HEK293 (cell line): Measurements from ENCODE around the gene FGF22.

ENCODE experiments used
- CTCF ChIA-PET: fragments of 350-600 bp; formaldehyde crosslinking; extraction: SDS; loops from one replicate; lab custom pipeline; 2021; ENCODE audit warnings: antibody characterized with exemption; lab: Yijun Ruan, JAX
- POLR2A ChIA-PET: fragments of 300-600 bp; formaldehyde crosslinking; extraction: SDS; loops from one replicate; lab custom pipeline; 2020; ENCODE audit warnings: antibody characterized with exemption, inconsistent platforms; lab: Yijun Ruan, JAX
- H3K27ac ChIP-seq: fragments of 200-500 bp; sonication (Bioruptor generic); 2 replicates; pipeline ENCODE4 v1.5.1; 2014; ENCODE audit warnings: low read depth, low read length, control low read depth, inconsistent platforms; ENCODE audit errors: extremely low read depth
- H3K36me3 ChIP-seq, 2 experiments: fragments of 200-500 bp in 1 of 2; sonication (Bioruptor generic) in 1 of 2; 1 replicate in 1 of 2; 2 replicates in 1 of 2; pipeline ENCODE4 v1.5.1; 2014 to 2017; ENCODE audit warnings: inconsistent platforms in 2 of 2, low read length in 2 of 2; ENCODE audit not compliant: control insufficient read depth in 2 of 2, insufficient read depth in 1 of 2
- H3K4me1 ChIP-seq: fragments of 200-500 bp; sonication (Bioruptor generic); 2 replicates; pipeline ENCODE4 v1.5.1; 2014; ENCODE audit warnings: mild to moderate bottlenecking, low read length, inconsistent platforms; ENCODE audit not compliant: control insufficient read depth, insufficient read depth
- H3K4me3 ChIP-seq: 2 replicates; pipeline ENCODE4 v1.5.1; 2011; ENCODE audit warnings: low read depth, mild to moderate bottlenecking, control low read depth, low read length, moderate library complexity
- H3K9me3 ChIP-seq: fragments of 200-500 bp; sonication (Bioruptor generic); 2 replicates; pipeline ENCODE4 v1.5.1; 2014; ENCODE audit warnings: low read depth, low read length, inconsistent platforms; ENCODE audit not compliant: control insufficient read depth, insufficient read depth
- EGR2 ChIP-seq: fragments of 450-650 bp; formaldehyde crosslinking; IDR thresholded peaks from 2 replicates; pipeline ENCODE4 v1.5.1; 2016; ENCODE audit warnings: low read depth, missing biosample characterization, missing genetic modification characterization
- IKZF3 ChIP-seq: fragments of 450-650 bp; IDR thresholded peaks from 2 replicates; pipeline ENCODE4 v1.5.0; 2018; ENCODE audit warnings: missing biosample characterization, mild to moderate bottlenecking, missing genetic modification characterization, moderate library complexity
- KLF1 ChIP-seq: fragments of 450-650 bp; formaldehyde crosslinking; IDR thresholded peaks from 2 replicates; pipeline ENCODE4 v1.5.1; 2016; ENCODE audit warnings: missing biosample characterization, missing genetic modification characterization
- MYNN ChIP-seq: fragments of 450-650 bp; formaldehyde crosslinking; IDR thresholded peaks from 2 replicates; pipeline ENCODE4 v1.5.1; 2016; ENCODE audit warnings: missing biosample characterization, missing genetic modification characterization, borderline replicate concordance
- SETDB1 ChIP-seq: IDR thresholded peaks from one replicate; pipeline ENCODE4 v1.6.1; 2017; ENCODE audit warnings: mild to moderate bottlenecking, low read length, moderate library complexity, mixed read lengths; ENCODE audit not compliant: insufficient read length
- SP7 ChIP-seq: fragments of 450-650 bp; formaldehyde crosslinking; IDR thresholded peaks from 2 replicates; pipeline ENCODE4 v1.5.1; 2016; ENCODE audit warnings: missing biosample characterization, missing genetic modification characterization
- ZNF114 ChIP-seq: fragments of 450-650 bp; formaldehyde crosslinking; IDR thresholded peaks from 2 replicates; pipeline ENCODE4 v1.5.0; 2017; ENCODE audit warnings: missing biosample characterization, missing genetic modification characterization
- ZNF121 ChIP-seq: fragments of 450-650 bp; formaldehyde crosslinking; IDR thresholded peaks from 2 replicates; pipeline ENCODE4 v1.5.1; 2016; ENCODE audit warnings: missing biosample characterization, missing genetic modification characterization
- ZNF221 ChIP-seq: fragments of 450-650 bp; formaldehyde crosslinking; IDR thresholded peaks from 2 replicates; pipeline ENCODE4 v1.5.1; 2017; ENCODE audit warnings: missing biosample characterization, missing genetic modification characterization, borderline replicate concordance
- ZNF274 ChIP-seq, 2 experiments: fragments of 200-500 bp in 1 of 2; fragments of 450-650 bp in 1 of 2; sonication (Bioruptor generic) in 1 of 2; formaldehyde crosslinking in 1 of 2; IDR thresholded peaks; 2 replicates each; pipeline versions ENCODE4 v1.5.1 to v1.6.1; 2014 to 2016; ENCODE audit warnings: borderline replicate concordance in 1 of 2, inconsistent platforms in 1 of 2, low read length in 1 of 2, missing biosample characterization in 1 of 2, missing genetic modification characterization in 1 of 2
- ZNF324 ChIP-seq: fragments of 450-650 bp; formaldehyde crosslinking; IDR thresholded peaks from 2 replicates; pipeline ENCODE4 v1.5.1; 2016; ENCODE audit warnings: missing biosample characterization, missing genetic modification characterization
- ZNF521 ChIP-seq: fragments of 450-650 bp; formaldehyde crosslinking; IDR thresholded peaks from 2 replicates; pipeline ENCODE4 v1.5.1; 2017; ENCODE audit warnings: missing biosample characterization, mild to moderate bottlenecking, missing genetic modification characterization
- ZNF629 ChIP-seq: fragments of 450-650 bp; formaldehyde crosslinking; IDR thresholded peaks from 2 replicates; pipeline ENCODE4 v1.5.1; 2017; ENCODE audit warnings: missing biosample characterization, missing genetic modification characterization
- ZNF654 ChIP-seq: fragments of 450-650 bp; formaldehyde crosslinking; IDR thresholded peaks from 2 replicates; pipeline ENCODE4 v1.5.1; 2016; ENCODE audit warnings: low read depth, missing biosample characterization, missing genetic modification characterization
- ZNF677 ChIP-seq: fragments of 450-650 bp; IDR thresholded peaks from 2 replicates; pipeline ENCODE4 v1.5.0; 2018; ENCODE audit warnings: missing biosample characterization, mild to moderate bottlenecking, missing genetic modification characterization, moderate library complexity
- ZNF701 ChIP-seq: fragments of 450-650 bp; formaldehyde crosslinking; IDR thresholded peaks from 2 replicates; pipeline ENCODE4 v1.5.1; 2016; ENCODE audit warnings: missing biosample characterization, missing genetic modification characterization
- ZNF76 ChIP-seq: fragments of 450-650 bp; formaldehyde crosslinking; IDR thresholded peaks from 2 replicates; pipeline ENCODE4; 2016; ENCODE audit warnings: low read depth, missing biosample characterization, missing genetic modification characterization, borderline replicate concordance
- ZNF785 ChIP-seq: fragments of 450-650 bp; formaldehyde crosslinking; IDR thresholded peaks from 2 replicates; pipeline ENCODE4 v1.5.1; 2016; ENCODE audit warnings: missing biosample characterization, missing genetic modification characterization
- TF ChIP-seq, protein P1 (sequence below): fragments of 450-650 bp; formaldehyde crosslinking; IDR thresholded peaks from 2 replicates; pipeline ENCODE4 v1.5.1; 2017; ENCODE audit warnings: missing biosample characterization, missing genetic modification characterization
- TF ChIP-seq, protein P2 (sequence below): fragments of 450-650 bp; formaldehyde crosslinking; IDR thresholded peaks from 2 replicates; pipeline ENCODE4 v1.5.1; 2016; ENCODE audit warnings: missing biosample characterization, missing genetic modification characterization
- TF ChIP-seq, protein P3 (sequence below): fragments of 450-650 bp; formaldehyde crosslinking; IDR thresholded peaks from 2 replicates; pipeline ENCODE4 v1.5.1; 2016; ENCODE audit warnings: missing biosample characterization, missing genetic modification characterization
- TF ChIP-seq, protein P4 (sequence below): fragments of 450-650 bp; formaldehyde crosslinking; IDR thresholded peaks from 2 replicates; pipeline ENCODE4 v1.5.1; 2016; ENCODE audit warnings: missing biosample characterization, missing genetic modification characterization

The FGF22 gene

DNA sequence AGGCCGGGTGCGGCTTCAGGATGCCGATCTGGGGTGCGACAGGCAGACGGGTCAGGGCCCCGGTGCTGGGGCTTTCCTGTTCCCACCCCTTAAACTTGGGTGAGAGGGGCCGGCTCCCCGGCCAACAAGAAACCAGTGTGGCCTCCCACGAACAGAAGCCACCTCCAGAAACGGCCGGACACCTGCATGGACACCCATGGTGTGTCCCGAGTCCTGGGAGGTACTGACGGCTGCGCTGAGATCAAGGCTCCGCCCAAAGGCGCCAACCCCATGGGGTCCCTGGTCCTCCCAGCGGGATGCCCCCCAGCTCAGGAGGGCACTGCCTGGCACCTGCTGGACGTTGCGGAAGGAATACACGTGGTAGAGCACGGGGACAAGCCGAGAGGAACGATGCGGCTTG lies 17.9 kb upstream of the FGF22 start (continued):
- TF ChIP-seq, protein P1, sequence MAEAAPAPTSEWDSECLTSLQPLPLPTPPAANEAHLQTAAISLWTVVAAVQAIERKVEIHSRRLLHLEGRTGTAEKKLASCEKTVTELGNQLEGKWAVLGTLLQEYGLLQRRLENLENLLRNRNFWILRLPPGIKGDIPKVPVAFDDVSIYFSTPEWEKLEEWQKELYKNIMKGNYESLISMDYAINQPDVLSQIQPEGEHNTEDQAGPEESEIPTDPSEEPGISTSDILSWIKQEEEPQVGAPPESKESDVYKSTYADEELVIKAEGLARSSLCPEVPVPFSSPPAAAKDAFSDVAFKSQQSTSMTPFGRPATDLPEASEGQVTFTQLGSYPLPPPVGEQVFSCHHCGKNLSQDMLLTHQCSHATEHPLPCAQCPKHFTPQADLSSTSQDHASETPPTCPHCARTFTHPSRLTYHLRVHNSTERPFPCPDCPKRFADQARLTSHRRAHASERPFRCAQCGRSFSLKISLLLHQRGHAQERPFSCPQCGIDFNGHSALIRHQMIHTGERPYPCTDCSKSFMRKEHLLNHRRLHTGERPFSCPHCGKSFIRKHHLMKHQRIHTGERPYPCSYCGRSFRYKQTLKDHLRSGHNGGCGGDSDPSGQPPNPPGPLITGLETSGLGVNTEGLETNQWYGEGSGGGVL (tag by site-specific recombination), result no peak
- TF ChIP-seq IKZF3 (tag by site-specific recombination), result no peak
- TF ChIP-seq MYNN (tag by site-specific recombination), result no peak
- no peak for TF ChIP-seq ZNF521
- no peak for TF ChIP-seq SP7
- TF ChIP-seq, protein P2, sequence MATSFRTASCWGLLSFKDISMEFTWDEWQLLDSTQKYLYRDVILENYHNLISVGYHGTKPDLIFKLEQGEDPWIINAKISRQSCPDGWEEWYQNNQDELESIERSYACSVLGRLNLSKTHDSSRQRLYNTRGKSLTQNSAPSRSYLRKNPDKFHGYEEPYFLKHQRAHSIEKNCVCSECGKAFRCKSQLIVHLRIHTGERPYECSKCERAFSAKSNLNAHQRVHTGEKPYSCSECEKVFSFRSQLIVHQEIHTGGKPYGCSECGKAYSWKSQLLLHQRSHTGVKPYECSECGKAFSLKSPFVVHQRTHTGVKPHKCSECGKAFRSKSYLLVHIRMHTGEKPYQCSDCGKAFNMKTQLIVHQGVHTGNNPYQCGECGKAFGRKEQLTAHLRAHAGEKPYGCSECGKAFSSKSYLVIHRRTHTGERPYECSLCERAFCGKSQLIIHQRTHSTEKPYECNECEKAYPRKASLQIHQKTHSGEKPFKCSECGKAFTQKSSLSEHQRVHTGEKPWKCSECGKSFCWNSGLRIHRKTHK (tag by site-specific recombination), result no peak

DNA sequence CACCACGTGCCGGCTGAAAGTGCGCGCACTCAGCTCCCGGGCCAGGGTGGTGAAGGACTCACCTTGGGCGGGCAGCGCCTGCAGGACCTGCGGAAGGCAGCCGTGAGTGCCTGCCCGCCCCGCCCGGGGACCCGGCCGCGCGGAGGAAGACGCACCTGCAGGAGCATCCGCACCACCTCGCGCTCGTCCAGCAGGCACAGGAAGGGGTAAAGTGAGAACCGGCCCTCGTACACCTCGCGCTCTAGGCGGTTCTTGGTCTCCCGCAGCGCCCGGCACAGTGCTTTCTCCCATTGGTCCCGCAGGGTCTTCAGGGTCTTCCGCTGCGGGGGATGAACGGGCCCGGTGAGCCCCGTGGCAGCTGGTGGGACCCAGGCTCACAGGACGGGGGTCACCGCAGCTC lies 17.0 kb upstream of the FGF22 start:
- Histone ChIP-seq H3K36me3 (peaks cover 5 to 77% of the 10 kb centered on the region in 2 experiments; a peak in 2 of 3 replicates), H3K4me1 (no peaks in the 10 kb centered on the region), H3K9me3 (no peaks in the 10 kb centered on the region), H3K4me3 (no peak overlapping the region), H3K27ac (no peak overlapping the region)
- TF ChIP-seq ZNF221 (tag by site-specific recombination), result no peak
- TF ChIP-seq ZNF677 (tag by site-specific recombination), result no peak
- no peak for TF ChIP-seq KLF1
- TF ChIP-seq ZNF114 (tag by site-specific recombination), result no peak
- no peak for TF ChIP-seq ZNF785 (tag by site-specific recombination)
- TF ChIP-seq SETDB1, result no peak
- TF ChIP-seq, protein P3, sequence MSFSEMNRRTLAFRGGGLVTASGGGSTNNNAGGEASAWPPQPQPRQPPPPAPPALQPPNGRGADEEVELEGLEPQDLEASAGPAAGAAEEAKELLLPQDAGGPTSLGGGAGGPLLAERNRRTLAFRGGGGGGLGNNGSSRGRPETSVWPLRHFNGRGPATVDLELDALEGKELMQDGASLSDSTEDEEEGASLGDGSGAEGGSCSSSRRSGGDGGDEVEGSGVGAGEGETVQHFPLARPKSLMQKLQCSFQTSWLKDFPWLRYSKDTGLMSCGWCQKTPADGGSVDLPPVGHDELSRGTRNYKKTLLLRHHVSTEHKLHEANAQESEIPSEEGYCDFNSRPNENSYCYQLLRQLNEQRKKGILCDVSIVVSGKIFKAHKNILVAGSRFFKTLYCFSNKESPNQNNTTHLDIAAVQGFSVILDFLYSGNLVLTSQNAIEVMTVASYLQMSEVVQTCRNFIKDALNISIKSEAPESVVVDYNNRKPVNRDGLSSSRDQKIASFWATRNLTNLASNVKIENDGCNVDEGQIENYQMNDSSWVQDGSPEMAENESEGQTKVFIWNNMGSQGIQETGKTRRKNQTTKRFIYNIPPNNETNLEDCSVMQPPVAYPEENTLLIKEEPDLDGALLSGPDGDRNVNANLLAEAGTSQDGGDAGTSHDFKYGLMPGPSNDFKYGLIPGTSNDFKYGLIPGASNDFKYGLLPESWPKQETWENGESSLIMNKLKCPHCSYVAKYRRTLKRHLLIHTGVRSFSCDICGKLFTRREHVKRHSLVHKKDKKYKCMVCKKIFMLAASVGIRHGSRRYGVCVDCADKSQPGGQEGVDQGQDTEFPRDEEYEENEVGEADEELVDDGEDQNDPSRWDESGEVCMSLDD (tag by site-specific recombination), result no peak
- no peak for TF ChIP-seq ZNF324 (tag by site-specific recombination)
- TF ChIP-seq, protein P4, sequence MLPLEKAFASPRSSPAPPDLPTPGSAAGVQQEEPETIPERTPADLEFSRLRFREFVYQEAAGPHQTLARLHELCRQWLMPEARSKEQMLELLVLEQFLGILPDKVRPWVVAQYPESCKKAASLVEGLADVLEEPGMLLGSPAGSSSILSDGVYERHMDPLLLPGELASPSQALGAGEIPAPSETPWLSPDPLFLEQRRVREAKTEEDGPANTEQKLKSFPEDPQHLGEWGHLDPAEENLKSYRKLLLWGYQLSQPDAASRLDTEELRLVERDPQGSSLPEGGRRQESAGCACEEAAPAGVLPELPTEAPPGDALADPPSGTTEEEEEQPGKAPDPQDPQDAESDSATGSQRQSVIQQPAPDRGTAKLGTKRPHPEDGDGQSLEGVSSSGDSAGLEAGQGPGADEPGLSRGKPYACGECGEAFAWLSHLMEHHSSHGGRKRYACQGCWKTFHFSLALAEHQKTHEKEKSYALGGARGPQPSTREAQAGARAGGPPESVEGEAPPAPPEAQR, result no peak
- no peak for TF ChIP-seq ZNF701 (tag by site-specific recombination)
- TF ChIP-seq ZNF76 (tag by site-specific recombination), result no peak
- no peak for TF ChIP-seq ZNF274 (IDR thresholded peaks at IDR 0.05; ENCODE audit: low read length)
- TF ChIP-seq ZNF274 (tag by site-specific recombination; IDR thresholded peaks at IDR 0.05; ENCODE audit: borderline replicate concordance), result no peak
- TF ChIP-seq EGR2 (tag by site-specific recombination), result no peak
- no peak for TF ChIP-seq ZNF121 (tag by site-specific recombination)
- TF ChIP-seq ZNF629 (tag by site-specific recombination), result no peak
- no peak for TF ChIP-seq ZNF654 (tag by site-specific recombination)
- ChIA-PET POLR2A (interaction anchor here (1.3 kb wide), 1 partner anchor 10 kb away, joined by 6 read pairs; no protein-coding TSS in a partner anchor), CTCF (no interaction called here)
